Common myeloid progenitor, CD34-positive (primary cell): Measurements from ENCODE around the gene DFFB. TPM values are rescaled to one million over a fixed set of nuclear protein-coding genes. Genes with fewer than 3 reads are reported as not detected.
A peak's percentile ranks its signal among the peaks of the same experiment; 100 is the strongest.
"Not testable (repeated sequence)": the region's sequence is repeated elsewhere in the genome, so short reads cannot be mapped to it uniquely, and the experiment has no call there.

ENCODE experiments used
- CTCF ChIA-PET: fragments of 350-600 bp; sonication (Branson Sonifier 250); formaldehyde crosslinking; loops from one replicate; lab custom pipeline; 2021; ENCODE audit warnings: antibody characterized with exemption; lab: Charles Lee
- POLR2A ChIA-PET: fragments of 350-600 bp; sonication (Branson Sonifier 250); formaldehyde crosslinking; loops from one replicate; lab custom pipeline; 2021; ENCODE audit warnings: antibody characterized with exemption; lab: Charles Lee
- DNase-seq, 3 donors: peaks; one replicate each; pipeline versions ENCODE4 v3.0.0 to v3.0.0-alpha.2; 2013
- H3K27ac ChIP-seq, 2 experiments: 1 replicate in 1 of 2; 2 replicates in 1 of 2; pipeline ENCODE4 v1.7.0; 2013; ENCODE audit warnings: inconsistent platforms in 2 of 2, low read length in 2 of 2, mild to moderate bottlenecking in 2 of 2, low read depth in 1 of 2, moderate library complexity in 1 of 2; ENCODE audit not compliant: severe bottlenecking in 2 of 2, insufficient read depth in 1 of 2, poor library complexity in 1 of 2
- H3K27me3 ChIP-seq, 5 experiments: replicated peaks in 2 of 5; 1 replicate in 3 of 5; 2 replicates in 2 of 5; pipeline versions ENCODE4 v1.6.1 to v1.7.0; 2013; ENCODE audit warnings: low read length in 4 of 5, mild to moderate bottlenecking in 2 of 5, moderate library complexity in 2 of 5, inconsistent platforms in 1 of 5; ENCODE audit not compliant: insufficient read depth in 5 of 5, control insufficient read depth in 4 of 5
- H3K36me3 ChIP-seq, 4 experiments: 1 replicate in 2 of 4; 2 replicates in 2 of 4; pipeline versions ENCODE4 v1.6.1 to v1.7.0; 2013; ENCODE audit warnings: low read length in 3 of 4, control low read depth in 1 of 4, mild to moderate bottlenecking in 1 of 4; ENCODE audit not compliant: control insufficient read depth in 4 of 4, insufficient read depth in 4 of 4
- H3K4me1 ChIP-seq, 4 experiments: 1 replicate in 3 of 4; 2 replicates in 1 of 4; pipeline versions ENCODE4 v1.6.1 to v1.7.1; 2013; ENCODE audit warnings: low read length in 3 of 4, mild to moderate bottlenecking in 3 of 4, control low read depth in 1 of 4, inconsistent platforms in 1 of 4, moderate library complexity in 1 of 4; ENCODE audit not compliant: control insufficient read depth in 4 of 4, insufficient read depth in 4 of 4; ENCODE audit errors: control extremely low read depth in 1 of 4
- H3K4me3 ChIP-seq, 7 experiments: 1 replicate in 4 of 7; 2 replicates in 3 of 7; pipeline versions ENCODE4 v1.5.1 to v1.7.0; 2013; ENCODE audit warnings: mild to moderate bottlenecking in 7 of 7, low read length in 6 of 7, moderate library complexity in 6 of 7, inconsistent platforms in 2 of 7, low read depth in 2 of 7, control low read depth in 1 of 7; ENCODE audit not compliant: insufficient read depth in 4 of 7, control insufficient read depth in 1 of 7; ENCODE audit errors: extremely low read depth in 1 of 7
- H3K9me3 ChIP-seq, 5 experiments: 1 replicate in 4 of 5; 2 replicates in 1 of 5; pipeline versions ENCODE4 v1.6.1 to v1.7.1; 2013; ENCODE audit warnings: low read length in 4 of 5, mild to moderate bottlenecking in 2 of 5, inconsistent platforms in 1 of 5, low read depth in 1 of 5, moderate library complexity in 1 of 5; ENCODE audit not compliant: control insufficient read depth in 4 of 5, insufficient read depth in 2 of 5; ENCODE audit errors: control extremely low read depth in 1 of 5
- WGBS: methylation state at CpG from one replicate; pipeline ENCODE4 v1.1.5; 2013; ENCODE audit not compliant: insufficient coverage; 5-methylcytosine and 5-hydroxymethylcytosine counted together
- polyA plus RNA-seq: library from polyadenylated mRNA; unstranded; fragments of 120-200 nt; gene quantifications from one replicate; pipeline ENCODE4 v1.2.1, GENCODE V29; 2013

DFFB gene
- 8.7 TPM for polyA plus RNA-seq

GRCh38 chr1:3856923-3857790 lies at the start of gene DFFB, which contains the start of gene CEP104:
Gene DFFB, plus strand, starts transcription at chr1:3857476. Its CDS starts 128 bp downstream, at chr1:3857604.
Gene CEP104, minus strand, starts transcription at chr1:3857211. Its CDS starts 4,804 bp downstream, at chr1:3852407.
- WGBS: under 1% methylated on average over 55 of the region's 73 CpGs

GRCh38 chr1:3807769-3808168 lies 49.5 kb upstream of the DFFB start:
- DNase-seq: no peak
- Histone ChIP-seq H3K27me3 (peaks cover 0 to 10% (median 0%) of the 10 kb centered on the region in 5 experiments), H3K27ac (no peak overlapping the region), H3K4me1 (no peaks in the 10 kb centered on the region), H3K9me3 (peaks cover 0 to 5% (median 0%) of the 10 kb centered on the region in 5 experiments), H3K4me3 (no peak overlapping the region), H3K36me3 (no peaks in the 10 kb centered on the region)
- ChIA-PET CTCF (no interaction called here), POLR2A (no interaction called here)
- 100% methylated on average over 1 of the region's 5 CpGs for WGBS

More at GRCh38 chr1:3856923-3857790, at the start of gene DFFB, which contains the start of gene CEP104:
- Histone ChIP-seq H3K27me3 (no peaks in the 10 kb centered on the region), H3K4me3 (peak within 1 kb of the TSS; percentile 23 to 95 (median 88)), H3K9me3 (no peaks in the 10 kb centered on the region), H3K27ac (peak within 1 kb of the TSS in 1 of 2 experiments; percentile 71), H3K4me1 (peaks cover 3 to 28% (median 23%) of the 10 kb centered on the region in 4 experiments), H3K36me3 (peaks cover 0 to 7% (median 3%) of the 10 kb centered on the region in 4 experiments)
- CTCF ChIA-PET: interaction anchor here (0.9 to 3.0 kb wide), 8 partner anchors 11 to 49 kb away, joined by 3 to 18 read pairs (median 4); partner anchors contain the start of gene C1orf174
- peak; percentile 94 to 97 (median 96) for DNase-seq
- POLR2A ChIA-PET: interaction anchor here (0.6 to 1.7 kb wide), 2 partner anchors 10 to 43 kb away, joined by 3 to 5 read pairs; partner anchors contain the start of gene C1orf174

- CTCF ChIA-PET: no interaction called here
- WGBS: 87% methylated on average over 7 of the region's 7 CpGs
- Histone ChIP-seq H3K4me3 (no peak overlapping the region), H3K9me3 (peaks cover 0 to 5% (median 0%) of the 10 kb centered on the region in 5 experiments), H3K4me1 (no peaks in the 10 kb centered on the region), H3K27me3 (peaks cover 0 to 6% (median 0%) of the 10 kb centered on the region in 5 experiments), H3K36me3 (peaks cover 0 to 8% (median 1%) of the 10 kb centered on the region in 4 experiments), H3K27ac (no peak overlapping the region)
- DNase-seq: no peak
- POLR2A ChIA-PET: no interaction called here
Observed at GRCh38 chr1:3809680-3810079, 47.6 kb upstream of the DFFB start.

- POLR2A ChIA-PET, CTCF ChIA-PET: not testable (repeated sequence)
Observed at GRCh38 chr1:3810149-3810761, 47.0 kb upstream of the DFFB start.

GRCh38 chr1:3811595-3811911 lies 45.7 kb upstream of the DFFB start:
- Histone ChIP-seq H3K4me1 (no peaks in the 10 kb centered on the region), H3K27ac (no peak overlapping the region), H3K27me3 (no peaks in the 10 kb centered on the region), H3K9me3 (peaks cover 0 to 5% (median 0%) of the 10 kb centered on the region in 5 experiments), H3K36me3 (peaks cover 2 to 25% (median 8%) of the 10 kb centered on the region in 4 experiments), H3K4me3 (no peak overlapping the region)
- no peak for DNase-seq
- ChIA-PET CTCF (no interaction called here), POLR2A (no interaction called here)
- 86% methylated on average over 2 of the region's 2 CpGs for WGBS

More at GRCh38 chr1:3810149-3810761, 47.0 kb upstream of the DFFB start:
- H3K4me1 ChIP-seq, DNase-seq, H3K27ac ChIP-seq, H3K27me3 ChIP-seq, H3K4me3 ChIP-seq, H3K9me3 ChIP-seq: not testable (repeated sequence)
- WGBS: 88% methylated on average over 5 of the region's 9 CpGs
- peaks cover under 1 to 13% (median 5%) of the 10 kb centered on the region in 4 experiments for H3K36me3 ChIP-seq

GRCh38 chr1:3814065-3814464 lies 43.2 kb upstream of the DFFB start:
- Histone ChIP-seq H3K9me3 (no peaks in the 10 kb centered on the region), H3K36me3 (peaks cover 2 to 30% (median 8%) of the 10 kb centered on the region in 4 experiments), H3K4me1 (no peaks in the 10 kb centered on the region), H3K27me3 (no peaks in the 10 kb centered on the region), H3K4me3 (no peak overlapping the region), H3K27ac (no peak overlapping the region)
- ChIA-PET POLR2A (no interaction called here), CTCF (no interaction called here)
- 100% methylated on average over 1 of the region's 2 CpGs for WGBS
- DNase-seq: no peak
